ENCODE results near the gene FNDC5.

Gene FNDC5

GRCh38 chr1:32870615-32871363 is at the start of gene FNDC5:
FNDC5 (minus strand) TSS chr1:32870912.
- no peak for TF ChIP-seq CTCF (IDR thresholded peaks at IDR 0.05)

GRCh38 chr1:32919811-32920733 is 49.4 kb upstream of the FNDC5 start:
- TF ChIP-seq CTCF (IDR thresholded peaks at IDR 0.05): no peak

GRCh38 chr1:32918179-32918578 is 47.5 kb upstream of the FNDC5 start:
- TF ChIP-seq CTCF (IDR thresholded peaks at IDR 0.05): no peak

GRCh38 chr1:32917521-32917920 is 46.8 kb upstream of the FNDC5 start:
- TF ChIP-seq CTCF (IDR thresholded peaks at IDR 0.05): no peak

GRCh38 chr1:32915766-32916706 is 45.3 kb upstream of the FNDC5 start:
- no peak for TF ChIP-seq CTCF (IDR thresholded peaks at IDR 0.05)

GRCh38 chr1:32910319-32910718 is 39.6 kb upstream of the FNDC5 start:
- TF ChIP-seq CTCF (IDR thresholded peaks at IDR 0.05): no peak

GRCh38 chr1:32907435-32907834 is 36.7 kb upstream of the FNDC5 start:
- no peak for TF ChIP-seq CTCF (IDR thresholded peaks at IDR 0.05)

All from LNCAP (cell line).